ENCODE results near the gene RNF114.
"Not testable (repeated sequence)": the region's sequence is repeated elsewhere in the genome, so short reads cannot be mapped to it uniquely, and the experiment has no call there.

RNF114 gene

GRCh38 chr20:49928411-49929141, 7.6 kb upstream of the RNF114 start:
- peak; percentile 60 to 78 for DNase-seq (ENCODE audit: low read depth in 2 of 2)

GRCh38 chr20:49929142-49929494, 7.1 kb upstream of the RNF114 start:
- no peak for DNase-seq (ENCODE audit: low read depth in 2 of 2)

- no peak for DNase-seq (ENCODE audit: low read depth in 2 of 2)
Observed at GRCh38 chr20:49935746-49936152, 448 bp upstream of the RNF114 start.

- no peak for DNase-seq (ENCODE audit: low read depth in 2 of 2)
Observed at GRCh38 chr20:49937027-49937929, 1.1 kb downstream of the RNF114 start.

- DNase-seq (ENCODE audit: low read depth in 2 of 2), result no peak
Observed at GRCh38 chr20:49938173-49939163, 2.3 kb downstream of the RNF114 start.

- DNase-seq (ENCODE audit: low read depth in 2 of 2), result no peak
Observed at GRCh38 chr20:49941456-49941855, 5.3 kb downstream of the RNF114 start.

- DNase-seq (ENCODE audit: low read depth in 2 of 2), result no peak
Observed at GRCh38 chr20:49942303-49942702, 6.1 kb downstream of the RNF114 start.

- no peak for DNase-seq (ENCODE audit: low read depth in 2 of 2)
Observed at GRCh38 chr20:49942942-49943341, 6.7 kb downstream of the RNF114 start.

- DNase-seq (ENCODE audit: low read depth in 2 of 2), result no peak
Observed at GRCh38 chr20:49945306-49945700, 9.1 kb downstream of the RNF114 start.

- no peak for DNase-seq (ENCODE audit: low read depth in 2 of 2)
Observed at GRCh38 chr20:49945701-49946477, 9.7 kb downstream of the RNF114 start.

- no peak for DNase-seq (ENCODE audit: low read depth in 2 of 2)
Observed at GRCh38 chr20:49948178-49948577, 12.0 kb downstream of the RNF114 start.

- no peak for DNase-seq (ENCODE audit: low read depth in 2 of 2)
Observed at GRCh38 chr20:49948809-49949507, 12.8 kb downstream of the RNF114 start.

GRCh38 chr20:49951151-49951550, 15.0 kb downstream of the RNF114 start:
- no peak for DNase-seq (ENCODE audit: low read depth in 2 of 2)

- DNase-seq (ENCODE audit: low read depth in 2 of 2), result no peak
Observed at GRCh38 chr20:49955167-49955566, 19.0 kb downstream of the RNF114 start.

GRCh38 chr20:49955830-49956396, 19.7 kb downstream of the RNF114 start:
- not testable (repeated sequence) for DNase-seq (ENCODE audit: low read depth in 2 of 2)

- no peak for DNase-seq (ENCODE audit: low read depth in 2 of 2)
Observed at GRCh38 chr20:49956689-49957088, 20.5 kb downstream of the RNF114 start.

GRCh38 chr20:49957089-49957938, 21.1 kb downstream of the RNF114 start:
- DNase-seq (ENCODE audit: low read depth in 2 of 2), result not testable (repeated sequence)

GRCh38 chr20:49961413-49961812, 25.2 kb downstream of the RNF114 start:
- no peak for DNase-seq (ENCODE audit: low read depth in 2 of 2)
